Measurements from ENCODE around the gene ALDOC.

The ALDOC gene

DNA sequence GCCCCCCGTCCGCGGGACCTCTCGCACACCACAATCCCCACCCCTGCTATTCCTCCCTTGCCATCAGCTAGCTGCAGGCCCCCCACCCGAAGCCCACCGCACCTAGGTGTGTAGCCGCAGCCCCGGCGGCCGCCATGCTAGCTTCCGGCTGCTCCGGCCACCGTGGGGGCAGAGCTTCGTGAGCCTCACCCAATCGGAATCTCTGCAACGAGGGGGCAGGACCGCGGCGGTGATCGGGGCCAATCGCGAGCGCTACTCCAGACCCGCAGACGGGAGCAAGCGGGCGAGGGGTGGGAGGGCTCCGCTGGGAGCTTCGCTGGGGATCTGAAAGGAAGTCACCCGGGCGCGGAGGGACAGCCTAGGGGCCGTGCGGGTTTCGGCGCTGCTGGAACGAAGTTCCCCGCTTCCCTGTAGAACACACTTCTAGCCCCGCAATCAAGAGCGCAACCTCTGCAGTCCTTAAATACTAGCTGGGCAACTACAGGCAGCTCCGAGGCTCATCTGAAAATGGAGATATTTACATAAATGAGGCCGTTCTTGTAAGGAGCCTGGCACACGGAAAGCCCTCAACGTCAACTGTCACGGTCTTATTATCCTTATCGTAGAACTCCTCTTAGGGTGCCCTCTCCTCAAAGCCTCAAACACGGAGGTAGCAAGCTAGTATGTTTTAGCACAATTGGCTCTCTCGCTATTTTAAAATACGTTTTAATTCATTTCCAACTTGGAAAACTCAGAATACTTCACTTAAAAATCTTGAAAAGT is 5.2 kb downstream of the ALDOC start, which contains the start of gene PIGS:
Gene PIGS (minus strand): TSS at position 164 of the 762 bp plus-strand sequence. CDS start 28 bp downstream, at position 136.
- peak; percentile 66 for DNase-seq (ENCODE audit: low read depth)
- in situ Hi-C loops (cut with HindIII; ENCODE audit: low sequenced_read_pairs) = no loop called here
- peak within 1 kb of the TSS; percentile 97 for H3K4me3 ChIP-seq (ENCODE audit: low read depth, low read length)
- TF ChIP-seq CTCF (IDR thresholded peaks at IDR 0.05; ENCODE audit: low read depth, low read length, missing control alignments) = no peak

DNA sequence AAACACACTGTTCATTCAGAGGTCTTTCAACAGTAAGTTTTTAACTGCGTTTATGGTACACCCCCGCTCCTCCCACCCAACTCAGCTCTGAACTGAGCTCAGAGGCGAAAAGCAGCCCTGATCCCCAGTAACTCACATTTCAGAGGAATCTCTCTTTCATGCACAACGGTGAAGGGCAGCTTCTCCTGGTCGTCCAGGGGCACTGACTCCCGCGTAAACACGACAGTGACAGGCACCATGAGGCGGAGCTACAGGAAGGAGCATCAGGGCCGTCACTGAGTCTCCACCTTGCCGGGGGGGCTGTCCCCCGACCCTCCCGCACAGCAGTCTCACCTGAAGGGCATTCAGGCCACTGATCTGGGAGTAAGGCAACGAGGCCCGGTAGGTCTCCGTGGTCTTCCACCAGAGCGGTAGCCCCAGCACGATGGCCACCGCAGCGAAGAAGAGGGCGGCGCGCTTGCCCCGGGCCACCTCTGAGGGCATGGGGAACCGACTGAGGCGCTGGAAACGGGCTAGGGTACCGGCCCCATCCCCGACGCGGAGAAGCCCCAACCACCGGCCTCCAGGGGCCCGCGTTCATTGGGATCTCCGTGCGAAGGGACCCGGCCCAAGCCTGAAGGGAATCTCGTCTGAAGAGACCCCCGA is 5.9 kb downstream of the ALDOC start:
- H3K4me3 ChIP-seq (ENCODE audit: low read depth, low read length) = peak overlapping the region; percentile 97
- DNase-seq (ENCODE audit: low read depth) = no peak
- no peak for TF ChIP-seq CTCF (IDR thresholded peaks at IDR 0.05; ENCODE audit: low read depth, low read length, missing control alignments)
- in situ Hi-C loops (cut with HindIII; ENCODE audit: low sequenced_read_pairs) = no loop called here

- TF ChIP-seq CTCF (IDR thresholded peaks at IDR 0.05; ENCODE audit: low read depth, low read length, missing control alignments) = no peak
- H3K4me3 ChIP-seq (ENCODE audit: low read depth, low read length) = no peak overlapping the region
- DNase-seq (ENCODE audit: low read depth) = no peak
- in situ Hi-C loops (cut with HindIII; ENCODE audit: low sequenced_read_pairs) = no loop called here
Observed at GRCh38 chr17:28569446-28569845, 7.2 kb downstream of the ALDOC start.

DNA sequence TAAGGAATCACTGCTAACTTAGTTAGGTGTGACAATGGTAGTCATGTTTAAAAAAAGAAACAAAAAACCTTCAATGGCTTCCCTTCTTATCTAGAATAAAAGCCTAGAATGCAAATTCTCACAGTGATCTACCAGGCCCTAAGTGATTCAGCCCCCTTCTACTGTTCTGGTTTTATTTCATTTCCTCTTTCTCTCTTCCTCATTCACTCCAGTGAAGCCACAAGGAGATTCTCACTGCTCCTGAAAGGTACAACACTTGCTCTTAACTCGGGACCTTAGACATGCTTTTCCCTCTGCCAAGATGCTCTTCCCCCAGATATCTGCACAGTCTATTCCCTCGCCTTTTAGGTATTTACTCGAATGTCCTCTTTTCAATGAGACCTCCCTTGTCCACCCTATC is 9.1 kb downstream of the ALDOC start:
- DNase-seq (ENCODE audit: low read depth) = no peak
- TF ChIP-seq CTCF (IDR thresholded peaks at IDR 0.05; ENCODE audit: low read depth, low read length, missing control alignments) = no peak
- H3K4me3 ChIP-seq (ENCODE audit: low read depth, low read length) = no peak overlapping the region
- in situ Hi-C loops (cut with HindIII; ENCODE audit: low sequenced_read_pairs) = no loop called here

DNA sequence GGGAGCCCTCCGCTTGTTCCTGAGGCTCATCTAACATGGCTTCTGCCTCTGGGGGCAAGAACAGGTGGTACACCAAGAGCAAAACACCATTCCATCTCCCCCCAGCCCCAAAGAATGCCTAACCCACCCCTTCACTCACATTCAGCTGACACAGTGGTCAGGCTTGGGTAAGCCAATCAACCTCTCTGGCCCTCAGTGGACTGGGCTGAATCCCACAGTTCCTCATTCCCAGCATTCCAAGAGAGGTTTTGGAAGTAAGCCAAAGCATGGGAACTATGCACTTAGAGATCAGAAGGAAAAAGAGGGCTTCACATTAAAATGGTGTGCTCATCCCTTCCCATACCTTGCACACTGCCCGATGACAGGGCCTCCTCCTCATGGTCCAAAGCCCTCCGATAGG is 13.2 kb downstream of the ALDOC start:
- in situ Hi-C loops (cut with HindIII; ENCODE audit: low sequenced_read_pairs) = no loop called here
- no peak for TF ChIP-seq CTCF (IDR thresholded peaks at IDR 0.05; ENCODE audit: low read depth, low read length, missing control alignments)
- DNase-seq (ENCODE audit: low read depth) = peak; percentile 24
- no peak overlapping the region for H3K4me3 ChIP-seq (ENCODE audit: low read depth, low read length)

GRCh38 chr17:28555022-28555421 is 21.7 kb downstream of the ALDOC start:
- TF ChIP-seq CTCF (IDR thresholded peaks at IDR 0.05; ENCODE audit: low read depth, low read length, missing control alignments) = no peak
- in situ Hi-C loops (cut with HindIII; ENCODE audit: low sequenced_read_pairs) = no loop called here
- H3K4me3 ChIP-seq (ENCODE audit: low read depth, low read length) = no peak overlapping the region
- no peak for DNase-seq (ENCODE audit: low read depth)
